Esophagus muscularis mucosa (tissue), 3 donors: ENCODE measurements around the gene HSDL1.

ENCODE experiments used
- POLR2A ChIP-seq: fragments of 450-650 bp; IDR thresholded peaks from one replicate; pipeline ENCODE4 v1.6.1; 2017; ENCODE audit warnings: antibody characterized with exemption, moderate library complexity, mild to moderate bottlenecking, low read depth
- TF ChIP-seq, protein P1 (sequence below), 3 experiments: fragments of 200-600 bp in 2 of 3; fragments of 450-650 bp in 1 of 3; sonication (generic) in 2 of 3; IDR thresholded peaks; one replicate each; pipeline ENCODE4 v1.5.1; 2017 to 2019; ENCODE audit warnings: antibody characterized with exemption in 3 of 3, mild to moderate bottlenecking in 2 of 3, moderate library complexity in 1 of 3

GRCh38 chr16:84138500-84138823 lies 6.5 kb downstream of the HSDL1 start:
- TF ChIP-seq, protein P1, sequence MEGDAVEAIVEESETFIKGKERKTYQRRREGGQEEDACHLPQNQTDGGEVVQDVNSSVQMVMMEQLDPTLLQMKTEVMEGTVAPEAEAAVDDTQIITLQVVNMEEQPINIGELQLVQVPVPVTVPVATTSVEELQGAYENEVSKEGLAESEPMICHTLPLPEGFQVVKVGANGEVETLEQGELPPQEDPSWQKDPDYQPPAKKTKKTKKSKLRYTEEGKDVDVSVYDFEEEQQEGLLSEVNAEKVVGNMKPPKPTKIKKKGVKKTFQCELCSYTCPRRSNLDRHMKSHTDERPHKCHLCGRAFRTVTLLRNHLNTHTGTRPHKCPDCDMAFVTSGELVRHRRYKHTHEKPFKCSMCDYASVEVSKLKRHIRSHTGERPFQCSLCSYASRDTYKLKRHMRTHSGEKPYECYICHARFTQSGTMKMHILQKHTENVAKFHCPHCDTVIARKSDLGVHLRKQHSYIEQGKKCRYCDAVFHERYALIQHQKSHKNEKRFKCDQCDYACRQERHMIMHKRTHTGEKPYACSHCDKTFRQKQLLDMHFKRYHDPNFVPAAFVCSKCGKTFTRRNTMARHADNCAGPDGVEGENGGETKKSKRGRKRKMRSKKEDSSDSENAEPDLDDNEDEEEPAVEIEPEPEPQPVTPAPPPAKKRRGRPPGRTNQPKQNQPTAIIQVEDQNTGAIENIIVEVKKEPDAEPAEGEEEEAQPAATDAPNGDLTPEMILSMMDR (IDR thresholded peaks at IDR 0.05): no peak
- no peak for TF ChIP-seq POLR2A
